GM23338 (cell line): ENCODE results near the gene CCDC188. TPM values are rescaled to one million over a fixed set of nuclear protein-coding genes. Genes with fewer than 3 reads are reported as not detected.

Experiments
- ATAC-seq: fragments of 200-7000 bp; cut with Tn5 transposase; 3 replicates; pipeline ENCODE4 v1.9.1; 2020
- DNase-seq: peaks from one replicate; pipeline ENCODE4 v3.0.0-alpha.2; 2015; ENCODE audit warnings: low spot score
- H2AFZ ChIP-seq: fragments of 200-600 bp; sonication (generic); 2 replicates; pipeline ENCODE4 v1.8.0; 2016; ENCODE audit warnings: antibody characterized with exemption, mild to moderate bottlenecking, moderate library complexity
- H3F3A ChIP-seq: fragments of 200-600 bp; sonication (generic); replicated peaks from 2 replicates; pipeline ENCODE4 v1.8.0; 2017; ENCODE audit warnings: antibody characterized with exemption, mixed run types, low read depth
- H3K27ac ChIP-seq: fragments of 200-600 bp; sonication (generic); 2 replicates; pipeline ENCODE4 v1.6.1; 2016; ENCODE audit warnings: low read depth
- H3K27me3 ChIP-seq: fragments of 200-600 bp; sonication (generic); 2 replicates; pipeline ENCODE4 v1.8.0; 2016; ENCODE audit warnings: mild to moderate bottlenecking, mixed run types, moderate library complexity; ENCODE audit not compliant: insufficient read depth
- H3K36me3 ChIP-seq: fragments of 200-600 bp; sonication (generic); 2 replicates; pipeline ENCODE4 v1.8.0; 2016; ENCODE audit warnings: mild to moderate bottlenecking; ENCODE audit not compliant: insufficient read depth
- H3K4me1 ChIP-seq: fragments of 200-600 bp; sonication (generic); 2 replicates; pipeline ENCODE4 v1.8.0; 2016; ENCODE audit warnings: mild to moderate bottlenecking, moderate library complexity; ENCODE audit not compliant: insufficient read depth
- H3K4me2 ChIP-seq: fragments of 200-600 bp; sonication (generic); 2 replicates; pipeline ENCODE4 v1.7.1; 2017; ENCODE audit warnings: mixed run types
- H3K4me3 ChIP-seq: fragments of 200-600 bp; sonication (generic); 2 replicates; pipeline ENCODE4 v1.6.1; 2016; ENCODE audit warnings: mixed run types
- H3K79me2 ChIP-seq: fragments of 200-600 bp; sonication (generic); replicated peaks from 2 replicates; pipeline ENCODE4 v1.8.0; 2017; ENCODE audit warnings: mild to moderate bottlenecking; ENCODE audit not compliant: insufficient read depth
- H3K9me2 ChIP-seq: fragments of 200-600 bp; sonication (generic); 2 replicates; pipeline ENCODE4 v1.8.0; 2017; ENCODE audit not compliant: insufficient read depth
- H4K20me1 ChIP-seq: fragments of 200-600 bp; sonication (generic); replicated peaks from 2 replicates; pipeline ENCODE4 v1.8.0; 2017; ENCODE audit warnings: mild to moderate bottlenecking; ENCODE audit not compliant: insufficient read depth
- H3K27ac Mint-ChIP-seq: 2 replicates; pipeline ENCODE4 v1.8.0; 2020; ENCODE audit warnings: inconsistent platforms, mild to moderate bottlenecking, moderate library complexity, mixed read lengths
- H3K27me3 Mint-ChIP-seq: 3 replicates; pipeline ENCODE4 v1.8.0; 2022; ENCODE audit warnings: low read depth, mild to moderate bottlenecking, moderate library complexity, mixed read lengths, inconsistent platforms; ENCODE audit not compliant: insufficient read depth, poor library complexity
- H3K36me3 Mint-ChIP-seq: 3 replicates; pipeline ENCODE4 v1.8.0; 2021; ENCODE audit warnings: low read depth, mild to moderate bottlenecking, inconsistent platforms, moderate library complexity, mixed read lengths
- H3K4me1 Mint-ChIP-seq: 3 replicates; pipeline ENCODE4 v1.8.0; 2020; ENCODE audit warnings: mild to moderate bottlenecking, inconsistent platforms, mixed read lengths
- H3K4me3 Mint-ChIP-seq: 3 replicates; pipeline ENCODE4 v1.8.0; 2021; ENCODE audit warnings: moderate library complexity, mild to moderate bottlenecking, inconsistent platforms, mixed read lengths
- H3K9me3 Mint-ChIP-seq: 3 replicates; pipeline ENCODE4 v1.8.0; 2020; ENCODE audit warnings: moderate library complexity, mild to moderate bottlenecking, inconsistent platforms, mixed read lengths
- CREB1 ChIP-seq: fragments of 250-450 bp; sonication (Bioruptor Pico); IDR thresholded peaks from 2 replicates; pipeline ENCODE4 v1.5.0; 2020; ENCODE audit warnings: low read depth, mild to moderate bottlenecking, moderate library complexity
- EZH2 ChIP-seq: fragments of 200-600 bp; sonication (generic); IDR thresholded peaks from one replicate; pipeline ENCODE4 v1.8.0; 2017; ENCODE audit warnings: antibody characterized with exemption, mild to moderate bottlenecking, low read depth; ENCODE audit not compliant: unreplicated experiment
- EZH2phosphoT487 ChIP-seq: fragments of 200-600 bp; sonication (generic); IDR thresholded peaks from one replicate; pipeline ENCODE4 v1.8.1; 2018; ENCODE audit warnings: antibody characterized with exemption; ENCODE audit not compliant: unreplicated experiment
- JUNB ChIP-seq: IDR thresholded peaks from one replicate; pipeline ENCODE4 v1.6.1; 2016; ENCODE audit warnings: antibody characterized with exemption; ENCODE audit not compliant: unreplicated experiment
- NANOG ChIP-seq: IDR thresholded peaks from 2 replicates; pipeline ENCODE4 v1.6.1; 2016; ENCODE audit warnings: antibody characterized with exemption, borderline replicate concordance
- POLR2AphosphoS5 ChIP-seq: IDR thresholded peaks from 2 replicates; pipeline ENCODE4 v1.6.1; 2016; ENCODE audit warnings: antibody characterized with exemption, low read depth
- ZNF114 ChIP-seq: fragments of 250-450 bp; sonication (Bioruptor Pico); IDR thresholded peaks from 2 replicates; pipeline ENCODE4 v1.5.0; 2020; ENCODE audit warnings: mild to moderate bottlenecking, moderate library complexity
- ZNF331 ChIP-seq: fragments of 250-450 bp; sonication (Bioruptor Pico); IDR thresholded peaks from 2 replicates; pipeline ENCODE4 v1.5.0; 2020; ENCODE audit warnings: low read depth, mild to moderate bottlenecking, moderate library complexity
- polyA plus RNA-seq: library from polyadenylated mRNA; unstranded; fragments of >200 nt; fragmentation: Nextera tagmentation; extraction: Ambion mirVana; gene quantifications from 2 replicates; pipeline ENCODE4 v1.2.1, GENCODE V29; 2016
- total RNA-seq: library from RNA; depleted of rRNA; stranded (reverse); fragments of >200 nt; shearing (Covaris generic); gene quantifications from 2 replicates; pipeline ENCODE4 v1.2.3, GENCODE V29; 2014
- TF ChIP-seq, protein P1 (sequence below): IDR thresholded peaks from 2 replicates; pipeline ENCODE4 v1.6.1; 2016; ENCODE audit warnings: antibody characterized with exemption
- TF ChIP-seq, protein P2 (sequence below): fragments of 250-450 bp; sonication (Bioruptor Pico); IDR thresholded peaks from 2 replicates; pipeline ENCODE4 v1.5.0; 2020; ENCODE audit warnings: mild to moderate bottlenecking, moderate library complexity

Gene CCDC188
- total and polyA plus RNA-seq, 2 experiments from 2014 or later = not detected

DNA sequence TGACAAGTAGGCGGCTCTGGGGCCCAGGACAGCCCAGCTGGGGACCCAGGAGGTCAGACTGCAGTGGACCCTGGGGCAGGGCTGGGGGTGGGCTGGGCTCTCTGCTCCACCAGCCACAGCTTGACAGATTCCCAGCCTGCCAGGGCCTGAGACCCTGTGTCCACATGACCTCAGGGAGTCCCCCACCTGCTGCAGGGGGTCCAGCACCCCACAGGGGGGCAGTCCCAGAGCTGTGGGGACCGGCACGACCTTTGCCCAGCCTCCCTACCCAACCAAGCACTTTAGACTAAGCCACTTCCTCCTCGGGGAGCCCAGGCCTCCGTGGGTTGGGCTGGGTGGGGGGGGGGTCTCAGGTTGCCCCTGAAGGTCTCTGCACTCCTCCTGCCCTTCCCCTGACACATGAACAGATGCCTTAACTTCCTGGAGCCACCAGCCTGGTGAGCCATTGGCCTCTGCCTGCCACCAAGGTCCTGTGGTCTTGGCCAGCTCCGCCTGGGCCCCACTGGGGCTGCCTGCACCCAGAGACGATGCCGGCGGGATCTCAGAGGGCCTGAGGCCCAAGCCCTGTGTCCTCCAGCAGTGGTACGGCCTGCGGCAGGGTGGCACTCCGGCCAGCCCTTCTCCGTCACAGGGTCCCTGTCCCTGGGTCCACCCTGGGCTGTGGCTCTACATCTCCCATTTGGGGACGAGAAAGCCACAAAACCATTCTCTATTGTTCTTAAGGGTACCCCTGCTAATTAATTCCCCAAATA lies 3.4 kb downstream of the CCDC188 start:
- Histone ChIP-seq H3F3A (no peaks in the 10 kb centered on the region), H4K20me1 (no peaks in the 10 kb centered on the region), H3K9me2 (no peaks in the 10 kb centered on the region), H3K27ac (no peak overlapping the region), H3K36me3 (no peaks in the 10 kb centered on the region), H3K27me3 (no peaks in the 10 kb centered on the region), H3K4me2 (no peak overlapping the region), H3K79me2 (no peaks in the 10 kb centered on the region), H2AFZ (no peak overlapping the region), H3K4me1 (no peaks in the 10 kb centered on the region), H3K4me3 (no peak overlapping the region)
- Mint-ChIP-seq H3K36me3 (no peaks in the 10 kb centered on the region), H3K27me3 (no peaks in the 10 kb centered on the region), H3K4me1 (no peaks in the 10 kb centered on the region), H3K4me3 (no peak overlapping the region), H3K9me3 (no peaks in the 10 kb centered on the region), H3K27ac (no peak overlapping the region)
- TF ChIP-seq JUNB = no peak
- TF ChIP-seq EZH2 = no peak
- no peak for TF ChIP-seq CREB1
- TF ChIP-seq POLR2AphosphoS5 = no peak
- no peak for TF ChIP-seq ZNF331 (CRISPR knock-in tag)
- no peak for TF ChIP-seq ZNF114 (CRISPR knock-in tag)
- no peak for TF ChIP-seq EZH2phosphoT487
- no peak for TF ChIP-seq NANOG
- TF ChIP-seq, protein P1, sequence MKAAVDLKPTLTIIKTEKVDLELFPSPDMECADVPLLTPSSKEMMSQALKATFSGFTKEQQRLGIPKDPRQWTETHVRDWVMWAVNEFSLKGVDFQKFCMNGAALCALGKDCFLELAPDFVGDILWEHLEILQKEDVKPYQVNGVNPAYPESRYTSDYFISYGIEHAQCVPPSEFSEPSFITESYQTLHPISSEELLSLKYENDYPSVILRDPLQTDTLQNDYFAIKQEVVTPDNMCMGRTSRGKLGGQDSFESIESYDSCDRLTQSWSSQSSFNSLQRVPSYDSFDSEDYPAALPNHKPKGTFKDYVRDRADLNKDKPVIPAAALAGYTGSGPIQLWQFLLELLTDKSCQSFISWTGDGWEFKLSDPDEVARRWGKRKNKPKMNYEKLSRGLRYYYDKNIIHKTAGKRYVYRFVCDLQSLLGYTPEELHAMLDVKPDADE = no peak
- TF ChIP-seq, protein P2, sequence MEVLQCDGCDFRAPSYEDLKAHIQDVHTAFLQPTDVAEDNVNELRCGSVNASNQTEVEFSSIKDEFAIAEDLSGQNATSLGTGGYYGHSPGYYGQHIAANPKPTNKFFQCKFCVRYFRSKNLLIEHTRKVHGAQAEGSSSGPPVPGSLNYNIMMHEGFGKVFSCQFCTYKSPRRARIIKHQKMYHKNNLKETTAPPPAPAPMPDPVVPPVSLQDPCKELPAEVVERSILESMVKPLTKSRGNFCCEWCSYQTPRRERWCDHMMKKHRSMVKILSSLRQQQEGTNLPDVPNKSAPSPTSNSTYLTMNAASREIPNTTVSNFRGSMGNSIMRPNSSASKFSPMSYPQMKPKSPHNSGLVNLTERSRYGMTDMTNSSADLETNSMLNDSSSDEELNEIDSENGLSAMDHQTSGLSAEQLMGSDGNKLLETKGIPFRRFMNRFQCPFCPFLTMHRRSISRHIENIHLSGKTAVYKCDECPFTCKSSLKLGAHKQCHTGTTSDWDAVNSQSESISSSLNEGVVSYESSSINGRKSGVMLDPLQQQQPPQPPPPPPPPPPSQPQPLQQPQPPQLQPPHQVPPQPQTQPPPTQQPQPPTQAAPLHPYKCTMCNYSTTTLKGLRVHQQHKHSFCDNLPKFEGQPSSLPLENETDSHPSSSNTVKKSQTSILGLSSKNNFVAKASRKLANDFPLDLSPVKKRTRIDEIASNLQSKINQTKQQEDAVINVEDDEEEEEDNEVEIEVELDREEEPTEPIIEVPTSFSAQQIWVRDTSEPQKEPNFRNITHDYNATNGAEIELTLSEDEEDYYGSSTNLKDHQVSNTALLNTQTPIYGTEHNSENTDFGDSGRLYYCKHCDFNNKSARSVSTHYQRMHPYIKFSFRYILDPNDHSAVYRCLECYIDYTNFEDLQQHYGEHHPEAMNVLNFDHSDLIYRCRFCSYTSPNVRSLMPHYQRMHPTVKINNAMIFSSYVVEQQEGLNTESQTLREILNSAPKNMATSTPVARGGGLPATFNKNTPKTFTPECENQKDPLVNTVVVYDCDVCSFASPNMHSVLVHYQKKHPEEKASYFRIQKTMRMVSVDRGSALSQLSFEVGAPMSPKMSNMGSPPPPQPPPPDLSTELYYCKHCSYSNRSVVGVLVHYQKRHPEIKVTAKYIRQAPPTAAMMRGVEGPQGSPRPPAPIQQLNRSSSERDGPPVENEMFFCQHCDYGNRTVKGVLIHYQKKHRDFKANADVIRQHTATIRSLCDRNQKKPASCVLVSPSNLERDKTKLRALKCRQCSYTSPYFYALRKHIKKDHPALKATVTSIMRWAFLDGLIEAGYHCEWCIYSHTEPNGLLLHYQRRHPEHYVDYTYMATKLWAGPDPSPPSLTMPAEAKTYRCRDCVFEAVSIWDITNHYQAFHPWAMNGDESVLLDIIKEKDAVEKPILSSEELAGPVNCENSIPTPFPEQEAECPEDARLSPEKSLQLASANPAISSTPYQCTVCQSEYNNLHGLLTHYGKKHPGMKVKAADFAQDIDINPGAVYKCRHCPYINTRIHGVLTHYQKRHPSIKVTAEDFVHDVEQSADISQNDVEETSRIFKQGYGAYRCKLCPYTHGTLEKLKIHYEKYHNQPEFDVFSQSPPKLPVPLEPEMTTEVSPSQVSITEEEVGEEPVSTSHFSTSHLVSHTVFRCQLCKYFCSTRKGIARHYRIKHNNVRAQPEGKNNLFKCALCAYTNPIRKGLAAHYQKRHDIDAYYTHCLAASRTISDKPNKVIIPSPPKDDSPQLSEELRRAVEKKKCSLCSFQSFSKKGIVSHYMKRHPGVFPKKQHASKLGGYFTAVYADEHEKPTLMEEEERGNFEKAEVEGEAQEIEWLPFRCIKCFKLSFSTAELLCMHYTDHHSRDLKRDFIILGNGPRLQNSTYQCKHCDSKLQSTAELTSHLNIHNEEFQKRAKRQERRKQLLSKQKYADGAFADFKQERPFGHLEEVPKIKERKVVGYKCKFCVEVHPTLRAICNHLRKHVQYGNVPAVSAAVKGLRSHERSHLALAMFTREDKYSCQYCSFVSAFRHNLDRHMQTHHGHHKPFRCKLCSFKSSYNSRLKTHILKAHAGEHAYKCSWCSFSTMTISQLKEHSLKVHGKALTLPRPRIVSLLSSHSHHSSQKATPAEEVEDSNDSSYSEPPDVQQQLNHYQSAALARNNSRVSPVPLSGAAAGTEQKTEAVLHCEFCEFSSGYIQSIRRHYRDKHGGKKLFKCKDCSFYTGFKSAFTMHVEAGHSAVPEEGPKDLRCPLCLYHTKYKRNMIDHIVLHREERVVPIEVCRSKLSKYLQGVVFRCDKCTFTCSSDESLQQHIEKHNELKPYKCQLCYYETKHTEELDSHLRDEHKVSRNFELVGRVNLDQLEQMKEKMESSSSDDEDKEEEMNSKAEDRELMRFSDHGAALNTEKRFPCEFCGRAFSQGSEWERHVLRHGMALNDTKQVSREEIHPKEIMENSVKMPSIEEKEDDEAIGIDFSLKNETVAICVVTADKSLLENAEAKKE (CRISPR knock-in tag) = no peak
- ATAC-seq (no peak), DNase-seq (no peak)
